GM18517 (cell line): ENCODE results near the gene KDM1A.
"Not testable (repeated sequence)": the region's sequence is repeated elsewhere in the genome, so short reads cannot be mapped to it uniquely, and the experiment has no call there.

ENCODE experiments used
- ATAC-seq: cut with Tn5 transposase; IDR thresholded peaks from one replicate; pipeline ENCODE4 v1.9.1; 2021; ENCODE audit warnings: mild to moderate bottlenecking, moderate library complexity; ENCODE audit not compliant: unreplicated experiment

KDM1A gene

GRCh38 chr1:23010025-23010424 is 9.2 kb upstream of the KDM1A start:
- ATAC-seq = not testable (repeated sequence)

GRCh38 chr1:23013657-23014056 is 5.6 kb upstream of the KDM1A start:
- no peak for ATAC-seq

DNA sequence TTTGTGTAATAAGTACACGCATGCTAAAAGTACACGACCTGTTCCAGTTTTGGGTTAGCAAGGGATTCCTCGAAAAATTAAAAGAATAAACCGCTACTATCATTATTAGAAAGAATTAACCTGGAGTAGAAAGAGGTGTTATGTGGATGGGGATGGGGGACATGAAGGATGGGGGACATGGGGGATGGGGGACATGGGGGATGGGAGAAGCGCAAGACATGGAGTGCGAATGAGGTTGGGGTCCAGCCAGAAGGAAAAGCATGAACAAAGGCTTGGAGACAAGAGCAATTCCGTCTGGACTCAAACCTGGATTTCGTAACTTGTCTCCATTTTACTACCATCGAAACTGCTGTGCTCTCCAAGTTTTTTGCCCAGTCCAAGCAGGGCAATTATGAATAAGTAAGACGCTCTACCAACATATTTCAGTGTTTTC is 591 bp upstream of the KDM1A start:
- peak; percentile 7 for ATAC-seq

GRCh38 chr1:23019863-23020625 is 776 bp downstream of the KDM1A start:
- ATAC-seq = peak; percentile 6

GRCh38 chr1:23020706-23021405 is 1.6 kb downstream of the KDM1A start:
- ATAC-seq = no peak

- no peak for ATAC-seq
These were observed 2.6 kb downstream of the KDM1A start for GRCh38 chr1:23021834-23022233.

GRCh38 chr1:23023174-23023845 is 4.0 kb downstream of the KDM1A start:
- ATAC-seq = no peak

- no peak for ATAC-seq
These were observed 7.3 kb downstream of the KDM1A start for GRCh38 chr1:23026568-23026967.

DNA sequence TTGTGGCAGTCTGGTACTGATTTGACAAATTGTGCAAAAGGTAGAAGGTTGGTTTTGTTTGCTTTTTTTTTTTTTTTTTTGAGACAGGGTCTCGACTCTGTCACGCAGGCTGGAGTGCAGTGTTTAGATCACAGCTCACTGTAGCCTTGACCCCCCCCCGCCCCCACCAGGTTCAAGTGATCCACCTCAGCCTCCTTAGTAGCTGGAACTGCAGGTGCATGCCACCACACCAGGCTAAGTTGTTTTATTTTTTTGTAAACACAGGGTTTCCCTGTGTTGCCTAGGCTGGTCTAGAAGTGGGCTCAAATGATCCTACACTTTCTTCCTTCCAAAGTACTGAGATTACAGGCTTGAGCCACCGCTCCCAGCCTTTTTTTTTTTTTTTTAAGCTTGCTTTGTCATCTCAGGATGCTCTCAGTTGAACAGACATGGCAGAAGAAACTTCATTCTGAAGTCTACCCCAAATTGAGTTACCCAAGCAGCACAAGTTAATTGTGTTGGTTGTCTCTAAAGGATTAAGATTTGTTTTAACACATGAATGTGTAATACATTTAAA is 8.2 kb downstream of the KDM1A start:
- ATAC-seq = no peak

- no peak for ATAC-seq
These were observed 10.1 kb downstream of the KDM1A start for GRCh38 chr1:23029337-23029736.

GRCh38 chr1:23035823-23036452 is 16.7 kb downstream of the KDM1A start:
- no peak for ATAC-seq

GRCh38 chr1:23037081-23037740 is 17.9 kb downstream of the KDM1A start:
- ATAC-seq = no peak

DNA sequence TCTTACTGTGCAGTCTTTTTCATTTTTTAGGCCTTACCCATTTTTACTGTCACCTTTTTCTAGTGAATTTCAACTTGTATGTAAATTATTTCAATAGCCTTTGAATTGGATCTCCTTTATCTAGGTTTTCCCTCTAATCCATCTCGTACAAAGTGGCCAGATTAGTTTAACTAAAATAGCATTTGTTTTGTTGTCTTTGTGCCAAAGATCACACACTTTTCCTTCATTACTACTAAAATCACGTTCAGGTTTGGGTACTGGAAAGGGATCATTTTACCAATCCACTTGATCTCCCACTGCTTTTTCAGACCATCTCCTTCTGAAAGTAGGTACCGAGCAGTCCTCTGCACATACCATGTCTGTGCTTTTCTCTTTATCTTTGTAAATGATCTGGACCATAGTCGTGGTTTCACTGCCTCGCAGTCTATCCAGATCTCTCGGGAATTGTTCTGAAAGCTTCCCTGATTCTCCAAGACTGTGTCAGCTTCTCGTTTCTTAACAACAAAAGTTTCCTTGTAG is 20.1 kb downstream of the KDM1A start:
- ATAC-seq = no peak

- ATAC-seq = no peak
These were observed 21.2 kb downstream of the KDM1A start for GRCh38 chr1:23040509-23040908.

DNA sequence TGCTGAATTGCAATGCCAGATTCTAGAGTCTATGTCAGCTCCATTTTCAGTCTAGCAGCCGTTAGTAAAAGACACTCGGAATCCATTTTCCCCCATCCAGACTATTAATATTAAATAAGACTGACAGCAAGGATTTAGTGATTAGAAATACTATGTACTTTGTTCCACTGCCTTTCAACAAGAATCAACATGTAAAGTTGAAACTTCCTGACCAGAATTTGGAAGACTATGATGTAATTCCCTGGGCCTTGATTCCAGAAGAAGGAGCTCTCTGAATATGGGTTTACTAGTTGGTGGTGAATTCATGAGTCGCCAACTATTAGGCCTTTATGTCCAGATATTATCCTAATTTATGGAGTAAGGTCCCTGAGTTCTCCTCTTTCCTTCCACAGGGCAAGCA is 24.8 kb downstream of the KDM1A start:
- ATAC-seq = no peak

GRCh38 chr1:23050201-23050600 is 30.9 kb downstream of the KDM1A start:
- ATAC-seq = no peak

- no peak for ATAC-seq
These were observed 32.1 kb downstream of the KDM1A start for GRCh38 chr1:23051290-23051909.

DNA sequence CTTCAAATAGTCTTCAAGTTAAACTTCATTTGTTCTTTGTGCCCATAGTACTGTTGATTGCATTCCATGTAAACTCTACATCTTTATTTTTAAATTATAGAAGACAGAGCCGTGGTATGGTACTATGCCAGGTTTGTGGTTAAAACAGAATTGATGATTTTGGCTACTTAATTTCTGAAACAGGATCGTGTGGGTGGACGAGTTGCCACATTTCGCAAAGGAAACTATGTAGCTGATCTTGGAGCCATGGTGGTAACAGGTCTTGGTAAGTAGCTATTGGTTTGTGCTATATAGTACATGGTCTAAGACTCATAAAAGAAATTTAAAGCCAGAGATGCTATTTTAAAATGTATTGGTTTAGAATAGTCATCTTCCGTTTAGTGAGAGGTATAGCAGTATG is 38.0 kb downstream of the KDM1A start:
- no peak for ATAC-seq

DNA sequence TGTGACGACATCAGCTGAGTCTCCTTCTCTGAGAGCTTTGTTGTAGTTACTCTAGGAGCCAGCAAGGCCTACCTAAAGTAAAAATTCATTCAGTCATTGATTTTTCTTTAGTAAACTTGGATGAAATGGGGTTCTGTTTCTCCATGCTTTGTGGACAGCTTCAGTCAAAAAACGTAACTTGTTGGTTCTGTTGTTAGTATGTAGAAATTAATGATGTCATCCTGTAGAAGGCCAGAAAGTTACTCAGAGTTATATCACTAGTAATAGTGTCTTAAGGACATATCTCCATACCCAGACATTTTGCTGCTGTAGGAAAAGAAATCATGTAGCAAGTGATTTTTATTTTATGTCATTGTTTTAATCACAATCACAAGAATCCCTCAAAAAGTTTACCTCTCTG is 43.0 kb downstream of the KDM1A start:
- no peak for ATAC-seq

DNA sequence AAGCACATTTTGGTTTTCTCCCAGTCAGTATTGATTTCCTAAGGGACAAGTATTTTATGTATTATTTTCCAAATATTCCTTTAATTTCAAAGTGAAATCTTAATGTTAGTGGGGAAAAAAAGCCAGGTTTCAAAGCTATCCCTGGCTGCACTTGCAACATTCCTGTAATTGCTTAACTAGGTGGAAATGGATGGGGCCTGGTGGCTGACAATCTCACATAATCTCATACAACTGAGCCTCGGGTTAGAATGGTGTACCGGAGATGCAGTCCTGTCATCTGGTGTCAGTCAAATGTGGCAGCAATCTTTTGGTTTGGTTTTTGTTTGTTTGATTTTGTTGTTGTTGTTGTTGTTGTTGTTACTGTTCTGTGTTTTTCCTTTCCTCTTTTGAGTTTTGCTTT is 46.1 kb downstream of the KDM1A start:
- no peak for ATAC-seq
